NCI-H2196 (cell line): ENCODE data around the gene CRYL1.

ENCODE experiments used
- DNase-seq: peaks from one replicate; lab custom pipeline; 2025; ENCODE audit not compliant: unreplicated experiment; lab: John Stamatoyannopoulos, UW

CRYL1 gene

GRCh38 chr13:20428666-20429644 lies 96.7 kb downstream of the CRYL1 start:
- no peak for DNase-seq

- DNase-seq = no peak
These were observed 98.8 kb downstream of the CRYL1 start for GRCh38 chr13:20426766-20427448.

GRCh38 chr13:20425819-20426219 lies 99.8 kb downstream of the CRYL1 start:
- DNase-seq = no peak

DNA sequence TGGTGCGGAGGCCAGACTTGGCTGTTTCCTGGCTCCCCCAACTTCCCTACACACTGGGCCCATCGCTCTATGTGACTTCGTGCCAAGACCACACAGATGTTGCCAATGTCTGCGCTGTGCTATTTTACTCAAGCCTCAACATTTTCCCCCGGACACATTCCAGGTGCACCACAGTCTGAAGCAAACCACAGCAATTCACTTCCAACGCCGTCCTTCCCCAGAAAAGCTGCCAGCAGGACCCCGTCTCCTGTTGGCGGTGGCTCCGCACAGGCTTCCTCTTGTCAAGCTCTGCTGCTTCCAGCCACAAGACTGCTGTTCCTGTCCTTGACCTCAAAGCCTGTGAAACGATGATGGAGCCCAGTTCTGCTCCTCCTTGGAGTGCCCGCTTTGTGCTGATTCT lies 100.7 kb downstream of the CRYL1 start:
- no peak for DNase-seq

DNA sequence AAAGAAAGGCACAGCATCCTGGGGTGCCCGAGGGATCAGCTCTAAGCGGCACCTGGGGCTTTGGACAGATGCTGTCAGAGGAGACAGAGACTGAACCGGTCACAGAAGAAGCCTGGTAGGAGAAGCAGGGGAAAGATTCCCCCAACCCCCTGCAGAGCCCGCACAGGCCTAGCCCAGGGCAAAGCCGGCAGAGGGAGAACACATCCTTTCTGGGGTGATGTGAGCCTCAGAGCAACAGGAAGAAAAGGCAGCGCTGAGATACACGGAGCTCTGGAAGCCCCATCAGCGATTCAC lies 101.2 kb downstream of the CRYL1 start:
- DNase-seq = no peak

DNA sequence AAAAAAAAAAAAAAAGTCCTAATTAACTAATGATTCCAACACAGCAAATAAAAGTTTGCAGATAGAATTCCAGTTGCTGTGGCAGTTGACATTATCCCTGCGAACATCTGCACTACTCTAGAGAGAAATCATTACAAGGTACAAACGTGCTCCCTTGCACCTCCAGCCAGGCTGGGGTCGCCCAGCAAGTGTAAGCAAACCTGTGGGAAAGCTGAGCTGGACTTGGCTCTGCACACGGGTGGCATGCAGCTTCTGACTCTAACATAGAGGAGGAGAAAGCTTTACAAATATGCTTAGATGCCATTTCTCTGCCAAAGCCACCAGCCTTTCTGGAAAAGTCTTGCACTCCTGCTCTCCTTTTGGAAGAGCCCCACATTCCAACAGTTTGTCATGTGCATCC lies 103.3 kb downstream of the CRYL1 start:
- no peak for DNase-seq

- no peak for DNase-seq
These were observed 104.7 kb downstream of the CRYL1 start for GRCh38 chr13:20420938-20421337.

- no peak for DNase-seq
These were observed 106.7 kb downstream of the CRYL1 start for GRCh38 chr13:20418953-20419352.

- DNase-seq = no peak
These were observed 109.4 kb downstream of the CRYL1 start for GRCh38 chr13:20416223-20416745.

DNA sequence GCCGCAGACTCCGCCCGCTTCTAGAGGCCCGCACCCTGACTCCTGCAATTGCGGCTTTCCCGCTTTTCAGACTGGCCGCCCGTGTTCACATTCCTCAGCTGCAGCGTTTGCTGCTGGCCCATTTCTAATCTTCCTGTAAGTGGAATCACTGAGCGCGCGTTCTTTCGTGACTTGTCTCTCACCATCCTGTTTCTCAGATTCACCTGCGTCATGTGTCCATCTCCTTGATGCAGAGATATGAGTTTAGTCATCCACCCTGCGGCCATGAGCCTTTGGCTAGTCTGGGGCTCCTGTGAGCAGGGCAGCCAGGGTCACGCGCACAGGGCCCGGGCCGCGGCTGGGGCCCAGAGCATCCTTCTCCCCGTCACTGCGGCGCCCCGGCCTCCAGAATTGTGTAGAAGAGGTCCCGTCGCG lies 110.0 kb downstream of the CRYL1 start:
- DNase-seq = no peak

- DNase-seq = no peak
These were observed 110.4 kb downstream of the CRYL1 start for GRCh38 chr13:20415306-20415679.

- DNase-seq = no peak
These were observed 110.9 kb downstream of the CRYL1 start for GRCh38 chr13:20414546-20415305.

GRCh38 chr13:20412691-20413355 lies 112.8 kb downstream of the CRYL1 start:
- no peak for DNase-seq

DNA sequence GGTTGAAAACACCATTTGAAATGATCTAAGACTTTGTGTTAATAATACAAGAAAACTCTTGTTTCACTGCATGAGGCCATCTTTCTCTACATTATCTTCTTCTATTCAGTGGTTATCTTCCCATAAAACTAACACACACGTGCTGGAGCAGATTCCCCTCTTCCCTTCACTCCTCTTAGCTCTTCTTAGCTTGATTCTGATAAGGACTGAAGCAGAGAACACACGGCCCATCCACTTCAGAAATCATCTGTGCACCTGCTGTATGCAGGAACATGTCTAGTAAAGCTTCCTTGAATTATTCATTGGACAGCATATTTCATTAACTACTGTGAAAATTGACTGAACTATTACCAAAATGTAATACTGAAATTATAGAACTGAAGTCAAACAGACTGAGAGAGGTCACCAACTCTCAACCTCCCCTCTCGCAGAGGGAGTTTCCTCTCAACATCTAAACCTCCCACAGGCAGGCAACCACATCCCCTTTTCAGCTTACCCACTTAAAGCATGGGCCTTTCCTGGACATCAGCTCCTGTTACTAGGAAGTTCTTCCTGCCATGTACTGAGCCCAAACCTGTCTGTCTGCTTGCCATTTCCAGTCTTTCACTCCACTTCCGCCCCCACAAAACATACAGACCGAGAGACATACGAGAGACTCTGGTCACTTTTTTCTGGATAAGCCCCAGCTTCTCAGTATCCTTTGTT lies 113.9 kb downstream of the CRYL1 start:
- DNase-seq = no peak

GRCh38 chr13:20410726-20411125 lies 114.9 kb downstream of the CRYL1 start:
- DNase-seq = no peak

GRCh38 chr13:20408181-20408580 lies 117.5 kb downstream of the CRYL1 start:
- no peak for DNase-seq

DNA sequence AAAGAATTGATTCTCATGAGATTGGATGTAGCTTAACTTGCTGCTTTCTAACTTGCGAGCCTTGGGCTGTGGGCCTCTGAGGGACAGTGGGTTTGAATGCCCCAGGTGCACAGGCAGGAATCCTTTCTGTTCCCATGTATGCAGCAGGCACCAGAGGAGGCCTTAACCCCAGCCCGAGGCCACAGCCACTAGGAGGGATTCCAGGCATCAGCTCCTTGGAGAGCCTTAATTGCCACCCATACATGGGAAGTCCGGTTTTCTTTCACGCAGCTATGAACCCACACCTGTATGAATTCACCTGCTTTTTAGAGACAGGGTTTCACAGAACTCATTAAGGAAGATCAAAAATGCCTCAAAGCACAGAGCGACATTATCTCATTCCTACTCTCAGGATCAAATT lies 117.9 kb downstream of the CRYL1 start:
- no peak for DNase-seq

GRCh38 chr13:20405691-20406090 lies 120.0 kb downstream of the CRYL1 start:
- no peak for DNase-seq

GRCh38 chr13:20404488-20405222 lies 121.0 kb downstream of the CRYL1 start:
- no peak for DNase-seq

DNA sequence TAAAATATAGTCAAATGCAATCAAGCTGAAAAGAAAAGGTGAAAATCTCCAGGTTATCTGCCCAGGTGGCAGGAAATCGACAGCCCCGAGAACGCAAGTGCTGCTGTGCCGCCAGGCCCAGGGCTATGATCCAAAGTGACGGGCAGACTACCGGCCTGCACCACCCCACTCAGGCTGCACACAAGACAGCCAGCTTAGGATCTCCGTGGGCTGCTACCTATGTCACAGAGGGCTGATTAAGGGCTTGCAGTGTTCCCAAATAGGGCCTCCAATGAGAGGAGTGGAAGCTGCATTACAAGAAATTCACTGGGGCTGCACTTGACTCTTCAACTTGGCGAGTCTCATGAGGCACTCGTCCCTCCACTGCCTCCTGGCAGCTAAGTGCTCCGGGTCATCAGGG lies 121.8 kb downstream of the CRYL1 start:
- DNase-seq = no peak
